GM18519 (cell line): ENCODE results near the gene CNKSR3.
"Not testable (repeated sequence)": the region's sequence is repeated elsewhere in the genome, so short reads cannot be mapped to it uniquely, and the experiment has no call there.

ENCODE experiments used
- ATAC-seq: cut with Tn5 transposase; IDR thresholded peaks from one replicate; pipeline ENCODE4 v1.9.1; 2021; ENCODE audit warnings: mild to moderate bottlenecking, moderate library complexity; ENCODE audit not compliant: unreplicated experiment, low FRiP score

The CNKSR3 gene

GRCh38 chr6:154510144-154510905, at the start of gene CNKSR3:
Gene CNKSR3, minus strand, starts transcription at chr6:154510685. Its CDS starts 571 bp downstream, at chr6:154510114.
- no peak for ATAC-seq

- no peak for ATAC-seq
Measured at GRCh38 chr6:154558984-154559383, 48.5 kb upstream of the CNKSR3 start.

DNA sequence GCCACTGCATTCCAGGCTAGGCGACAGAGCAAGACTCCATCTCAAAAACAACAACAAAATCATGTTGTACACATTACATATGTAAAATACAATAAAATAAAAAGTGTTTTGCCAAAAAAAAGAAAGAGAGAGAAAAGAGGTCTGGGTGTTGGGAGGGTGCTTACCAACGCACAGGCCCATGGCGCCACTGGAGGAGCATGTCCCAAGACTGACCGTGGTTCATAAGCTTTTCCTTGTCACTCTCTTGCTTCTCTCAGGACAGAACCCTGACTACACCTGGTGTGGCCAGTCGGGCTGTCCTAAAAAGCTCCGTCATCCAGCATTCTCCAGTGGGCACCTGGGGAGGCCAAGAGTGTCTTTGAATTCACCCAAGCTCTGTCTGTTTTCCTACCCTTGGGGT, 48.0 kb upstream of the CNKSR3 start:
- no peak for ATAC-seq

DNA sequence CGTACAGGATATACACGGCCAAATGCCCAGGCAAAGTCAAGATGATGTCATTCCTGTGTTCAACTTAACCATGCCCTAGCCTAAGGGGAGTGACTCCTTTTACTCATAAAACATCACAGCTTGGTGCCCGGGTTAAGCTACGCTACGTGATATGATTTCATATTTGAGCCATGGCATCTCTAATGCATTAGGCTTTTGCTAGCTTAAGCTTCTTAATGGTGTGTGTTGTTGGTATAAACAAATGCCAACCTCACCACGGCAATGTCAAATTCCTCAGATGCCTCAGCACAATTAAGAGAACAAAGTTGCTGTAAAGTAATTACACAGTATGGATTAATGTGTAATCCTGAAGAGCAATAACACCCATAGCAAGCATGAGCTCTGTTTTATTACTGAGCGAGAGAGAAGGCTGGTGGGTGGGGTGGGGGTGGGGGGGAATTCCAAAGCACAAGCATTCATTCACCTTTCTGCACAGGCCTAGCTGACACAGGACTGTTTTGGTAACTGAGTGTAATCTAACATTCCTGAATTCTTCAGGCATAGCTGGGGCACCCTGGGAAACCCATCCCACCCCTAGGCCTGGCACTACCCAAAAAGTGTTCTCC, 44.7 kb upstream of the CNKSR3 start:
- ATAC-seq, result no peak

- no peak for ATAC-seq
Measured at GRCh38 chr6:154554491-154554890, 44.0 kb upstream of the CNKSR3 start.

DNA sequence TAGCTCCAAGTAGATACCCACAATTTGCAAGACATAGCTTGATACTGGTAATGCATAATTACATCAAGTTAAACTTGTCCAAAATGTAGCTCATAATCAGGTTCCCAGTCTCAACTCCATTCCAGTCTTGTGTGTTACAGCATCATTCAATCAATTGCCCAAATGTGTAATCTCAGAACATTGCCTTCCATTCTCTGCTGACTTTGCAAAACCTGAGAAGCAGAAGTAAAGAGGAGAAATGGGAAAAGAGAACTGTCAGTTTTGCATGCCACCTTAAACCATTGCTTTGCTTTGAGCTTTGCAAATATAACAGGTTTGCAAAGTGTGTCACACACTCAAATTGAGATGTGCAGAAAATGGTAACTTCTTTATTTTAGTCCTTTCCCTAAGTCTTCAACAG, 40.3 kb upstream of the CNKSR3 start:
- no peak for ATAC-seq

DNA sequence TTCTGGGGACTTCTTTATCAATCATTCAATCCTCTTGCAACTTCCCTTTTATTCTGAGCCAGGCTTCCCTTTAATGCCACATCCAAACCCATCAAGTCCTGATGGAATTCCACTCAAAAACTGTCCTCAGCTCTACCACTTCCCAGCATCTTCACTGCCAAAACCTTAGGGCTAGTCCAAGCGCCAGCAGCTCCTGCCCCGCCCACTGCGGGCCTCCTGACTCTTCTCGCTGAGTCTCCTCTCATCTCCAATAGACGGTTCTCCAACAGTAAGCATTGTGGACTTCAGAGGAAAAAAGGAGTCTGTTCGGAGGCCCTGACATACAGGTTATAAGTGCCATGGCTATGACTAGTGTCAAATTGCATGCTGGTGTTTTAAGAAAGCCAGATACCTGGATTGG, 38.7 kb upstream of the CNKSR3 start:
- no peak for ATAC-seq

DNA sequence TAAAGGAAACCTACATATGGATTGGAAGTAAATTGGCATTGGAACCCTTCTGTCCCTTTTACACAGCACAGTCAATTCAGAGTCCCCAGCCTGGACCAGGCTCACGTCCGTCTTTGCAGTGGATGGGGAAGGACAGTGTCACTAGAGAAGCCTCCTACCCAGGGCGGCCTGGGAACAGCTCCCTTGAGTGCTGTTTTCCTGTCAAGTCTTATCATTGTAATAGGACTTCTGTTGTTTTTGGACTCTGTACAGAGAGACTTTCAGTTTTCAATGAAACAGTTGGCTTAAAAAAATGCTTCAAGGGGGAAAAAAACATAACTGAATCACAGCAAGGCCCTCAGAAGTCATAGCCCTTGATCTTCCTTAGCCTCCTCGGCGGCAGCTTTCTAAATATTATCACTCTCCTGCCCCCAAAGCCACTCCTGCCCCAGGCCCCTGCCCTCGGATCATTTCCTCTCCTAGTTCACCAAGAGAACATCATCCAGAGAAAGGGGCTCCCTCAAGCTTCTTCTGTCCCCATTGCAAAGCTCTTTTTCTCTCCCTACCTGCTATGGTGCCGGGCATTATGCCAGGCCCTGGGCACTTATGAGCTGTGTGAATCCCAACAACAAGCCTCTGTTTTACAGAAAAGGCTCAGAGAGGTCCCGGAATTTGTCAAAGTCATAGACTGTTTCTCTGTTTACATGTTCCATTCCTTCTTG, 37.8 kb upstream of the CNKSR3 start:
- ATAC-seq, result no peak

- no peak for ATAC-seq
Measured at GRCh38 chr6:154543628-154544027, 33.1 kb upstream of the CNKSR3 start.

DNA sequence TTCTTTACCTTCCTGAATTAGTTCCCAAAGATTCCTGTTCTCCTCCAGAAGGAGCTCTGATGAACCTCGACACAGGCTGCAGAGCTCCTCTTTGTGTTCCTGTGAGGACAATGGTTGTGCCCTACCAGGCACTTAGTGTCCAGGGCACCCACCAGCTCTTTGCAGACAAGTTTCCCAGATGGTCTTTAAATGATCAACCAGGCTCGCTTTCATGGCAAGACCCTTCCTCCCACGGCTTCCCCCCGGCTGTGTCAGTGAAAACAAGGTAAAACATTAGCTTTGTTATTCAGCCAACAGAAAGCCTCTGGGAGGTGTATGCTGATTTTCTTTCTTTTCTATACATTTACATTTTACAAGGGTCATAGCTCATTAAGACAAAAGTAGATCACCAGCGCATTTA, 32.3 kb upstream of the CNKSR3 start:
- ATAC-seq, result no peak

DNA sequence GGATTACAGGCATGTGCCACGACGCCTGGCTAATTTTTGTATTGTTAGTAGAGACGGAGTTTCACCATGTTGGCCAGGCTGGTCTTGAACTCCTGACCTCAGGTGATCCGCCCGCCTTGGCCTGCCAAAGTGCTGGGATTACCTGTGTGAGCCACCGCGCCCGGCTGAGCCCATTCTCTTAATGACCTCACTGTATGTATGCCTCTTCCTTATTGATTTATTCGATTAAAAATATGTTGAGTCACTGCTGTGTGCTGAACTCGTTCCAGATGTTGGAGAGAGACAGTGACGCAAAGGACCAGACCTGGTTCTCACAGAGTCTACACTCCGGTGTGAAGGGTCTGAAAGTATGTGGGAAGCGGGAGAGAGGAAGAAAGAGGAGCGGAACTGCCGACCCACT, 31.4 kb upstream of the CNKSR3 start:
- ATAC-seq, result not testable (repeated sequence)

DNA sequence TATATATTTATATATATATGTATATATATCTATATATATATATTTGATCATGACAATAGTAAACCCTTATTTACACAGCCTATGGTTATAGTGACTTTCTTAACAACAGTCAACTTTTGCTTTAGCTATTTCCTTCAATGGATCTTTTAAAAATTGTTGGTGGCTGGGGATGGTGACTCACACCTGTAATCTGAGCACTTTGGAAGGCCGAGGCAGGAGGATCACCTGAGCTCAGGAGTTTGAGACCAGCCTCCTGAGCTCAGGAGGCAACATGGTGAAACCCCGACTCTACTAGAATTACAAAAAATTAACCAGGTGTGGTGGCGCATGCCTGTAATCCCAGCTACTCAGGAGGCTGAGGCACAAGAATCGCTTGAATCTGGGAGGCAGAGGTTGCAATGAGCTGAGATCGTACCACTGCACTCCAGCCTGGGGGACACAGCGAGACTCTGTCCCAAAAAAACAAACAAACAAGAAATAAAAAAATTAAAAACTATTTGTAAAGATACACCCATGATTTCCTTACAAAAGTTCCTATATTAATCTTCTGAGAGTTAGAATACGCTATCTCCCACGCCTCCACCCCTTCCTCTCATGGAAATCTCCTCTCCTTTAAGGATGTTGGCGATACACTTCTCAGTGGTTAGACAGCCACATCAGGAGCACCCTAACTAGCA, 29.2 kb upstream of the CNKSR3 start:
- no peak for ATAC-seq

DNA sequence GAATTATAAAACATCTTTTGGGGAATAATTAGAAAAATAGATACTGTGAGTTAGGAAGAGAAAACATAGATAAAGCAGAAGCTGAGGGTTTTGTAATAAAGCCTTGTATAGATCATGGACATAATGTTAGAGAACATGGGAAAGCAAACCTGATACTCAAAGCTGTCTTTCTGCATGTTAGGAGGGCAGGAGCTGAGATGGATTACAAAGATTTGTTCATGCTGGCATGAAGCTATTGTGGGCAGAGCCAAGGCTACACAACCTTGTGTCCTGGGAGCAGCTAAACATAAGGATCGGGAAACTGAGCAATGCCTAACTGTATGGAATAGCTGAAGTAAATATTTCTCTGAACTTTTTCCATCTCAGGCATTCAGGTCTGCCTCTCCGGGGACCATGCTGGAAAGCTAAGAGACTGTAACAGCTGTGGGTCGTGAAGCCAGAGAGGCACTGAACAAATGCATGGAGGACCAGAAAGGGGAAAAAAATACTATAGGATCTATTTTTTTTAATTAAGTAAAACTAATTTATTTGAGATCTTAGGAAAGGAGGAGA, 28.2 kb upstream of the CNKSR3 start:
- ATAC-seq, result no peak

- no peak for ATAC-seq
Measured at GRCh38 chr6:154537511-154538325, 27.2 kb upstream of the CNKSR3 start.

GRCh38 chr6:154536999-154537398, 26.5 kb upstream of the CNKSR3 start:
- ATAC-seq, result no peak

DNA sequence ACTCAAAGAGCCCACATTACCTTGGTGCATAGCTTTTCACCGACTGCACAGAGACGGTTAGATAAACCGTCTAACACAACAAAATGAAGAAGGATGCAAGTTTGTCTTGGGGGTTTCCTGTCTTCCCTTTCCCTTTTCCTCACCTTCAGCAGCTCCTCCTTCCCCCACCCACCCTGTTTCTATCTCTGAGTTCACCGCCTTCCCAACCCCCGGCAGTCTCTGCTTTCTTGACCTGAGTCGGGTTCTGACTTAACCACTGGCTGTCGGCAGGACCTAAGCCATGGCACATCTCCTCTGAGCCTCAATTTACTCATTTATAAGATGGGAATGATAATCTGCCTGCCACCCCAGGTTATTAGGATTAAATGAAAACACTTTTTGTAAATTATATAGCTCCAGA, 25.8 kb upstream of the CNKSR3 start:
- no peak for ATAC-seq

DNA sequence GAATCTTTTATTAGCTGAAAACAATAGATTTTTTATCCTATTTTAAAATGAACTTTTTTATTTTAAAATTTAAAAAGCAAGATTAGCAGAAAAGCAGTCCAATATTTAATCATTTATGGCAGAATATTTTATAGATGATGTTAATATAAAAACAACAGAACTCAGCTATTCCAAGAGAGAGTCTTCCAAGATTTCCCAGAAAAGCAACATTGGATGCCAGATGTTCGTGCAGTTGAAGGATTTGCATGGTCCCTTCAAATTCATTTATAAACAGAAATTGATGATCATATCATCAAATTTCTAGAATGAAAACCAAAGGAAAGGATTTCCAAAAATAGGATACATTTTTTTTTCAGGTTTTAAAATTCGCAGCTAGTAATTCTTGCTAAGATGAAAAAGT, 25.4 kb upstream of the CNKSR3 start:
- ATAC-seq, result no peak

DNA sequence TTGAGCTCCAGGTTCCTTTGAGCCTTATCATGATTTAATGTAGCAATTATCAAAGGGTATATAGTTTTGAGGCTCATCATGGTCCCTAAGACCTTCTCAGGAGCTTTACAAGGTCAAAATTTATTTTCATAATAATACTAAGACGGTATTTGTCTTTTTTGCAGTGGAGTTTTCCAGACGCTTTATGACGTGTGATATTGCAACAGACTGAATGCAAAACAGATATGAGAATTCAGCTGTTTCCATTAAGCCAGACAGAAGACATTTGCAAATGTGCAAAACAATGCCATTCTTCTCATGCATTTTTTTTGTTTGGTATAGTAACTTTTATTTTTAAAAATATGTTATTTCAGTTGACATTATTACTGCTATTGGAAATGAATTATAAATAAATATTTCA, 24.7 kb upstream of the CNKSR3 start:
- no peak for ATAC-seq

DNA sequence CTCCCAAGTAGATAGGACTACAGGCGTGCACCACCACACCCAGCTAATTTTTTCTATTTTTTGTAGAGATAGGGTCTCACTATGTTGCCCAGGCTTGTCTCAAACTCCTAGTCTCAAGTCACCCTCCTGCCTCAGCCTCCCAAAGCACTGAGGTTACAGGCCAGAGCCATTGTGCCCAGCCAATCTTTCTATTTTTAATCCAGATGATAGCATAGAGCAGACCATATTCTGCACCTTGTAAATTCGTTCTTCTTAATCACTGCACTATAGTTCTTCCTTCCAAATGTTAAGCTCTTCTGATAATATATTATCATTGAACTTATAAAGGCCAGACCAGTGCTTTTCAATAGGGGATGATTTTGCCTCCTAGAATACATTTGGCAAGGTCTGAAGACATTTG, 24.0 kb upstream of the CNKSR3 start:
- no peak for ATAC-seq

DNA sequence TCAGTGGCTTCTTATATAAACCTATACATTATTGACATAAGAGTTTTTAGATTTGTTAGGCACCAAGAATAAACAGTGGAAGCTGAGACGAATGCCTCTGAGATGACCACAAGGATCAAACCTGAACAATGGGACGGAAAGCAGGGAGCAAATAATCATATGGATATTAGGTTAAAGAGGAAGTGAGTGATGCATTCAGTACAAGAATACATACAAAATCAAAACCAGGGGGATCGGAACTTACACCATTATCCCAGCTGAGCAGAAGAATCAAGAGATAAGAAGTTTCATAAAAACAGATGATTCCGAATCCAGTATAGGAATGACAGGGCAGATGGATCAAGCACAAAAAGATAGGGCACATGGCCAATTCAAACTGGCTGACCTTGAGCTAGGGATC, 21.9 kb upstream of the CNKSR3 start:
- ATAC-seq, result no peak
